GM21447 (cell line): ENCODE measurements around the gene SAE1.
"Not testable (repeated sequence)": the region's sequence is repeated elsewhere in the genome, so short reads cannot be mapped to it uniquely, and the experiment has no call there.

ENCODE experiments used
- ATAC-seq: cut with Tn5 transposase; IDR thresholded peaks from one replicate; pipeline ENCODE4 v1.9.1; 2021; ENCODE audit not compliant: unreplicated experiment

Gene SAE1

DNA sequence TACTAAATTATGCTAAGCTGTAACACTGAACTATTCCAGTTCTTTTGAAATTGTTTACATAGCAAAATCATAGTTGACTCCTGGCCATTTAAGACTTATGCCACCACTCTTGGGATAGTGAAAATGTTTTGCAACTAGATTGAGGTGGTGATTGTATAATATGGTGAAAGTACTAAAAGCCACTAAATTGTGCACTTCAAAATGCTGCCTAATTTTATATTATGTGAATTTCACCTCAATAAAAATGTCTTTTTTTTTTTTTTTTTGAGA, 5.0 kb upstream of the SAE1 start:
- ATAC-seq = no peak

DNA sequence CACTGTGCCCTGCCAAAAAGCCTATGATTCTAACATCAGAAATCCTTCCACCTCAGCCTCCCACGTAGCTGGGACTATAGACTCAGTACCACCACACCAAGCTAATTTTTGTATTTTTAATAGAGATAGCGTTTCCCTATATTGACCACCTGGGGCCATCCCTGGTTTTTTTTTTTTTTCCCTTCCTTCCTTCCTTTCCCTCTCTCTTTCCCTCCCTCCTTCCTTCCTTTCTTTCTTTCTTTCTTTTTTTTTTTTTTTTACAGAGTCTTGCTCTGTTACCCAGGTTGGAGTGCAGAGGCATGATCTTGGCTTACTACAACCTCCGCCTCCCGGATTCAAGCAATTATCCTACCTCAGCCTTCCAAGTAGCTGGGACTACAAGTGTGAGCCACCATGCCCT, 1.1 kb upstream of the SAE1 start:
- no peak for ATAC-seq

DNA sequence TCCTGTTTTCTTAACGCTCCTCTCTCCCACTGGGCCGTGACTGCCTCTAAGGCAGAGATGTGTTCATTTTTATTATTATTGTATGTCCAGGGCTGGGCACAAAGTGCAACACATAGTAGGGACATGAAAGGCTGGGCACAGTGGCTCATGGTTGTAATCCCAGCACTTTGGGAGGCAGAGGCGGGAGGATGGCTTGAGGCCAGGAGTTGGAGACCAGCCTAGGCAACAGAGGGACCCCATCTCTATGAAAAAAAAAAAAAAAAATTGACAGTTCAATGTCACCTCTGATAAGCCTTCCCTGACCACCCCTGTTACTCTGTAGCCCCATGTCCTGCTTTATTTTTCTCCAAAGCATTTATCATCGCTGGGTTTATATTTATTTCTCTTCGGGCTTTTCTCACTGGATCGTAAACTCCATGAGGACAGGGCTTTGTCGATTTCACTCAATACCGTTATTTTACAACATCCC, 481 bp upstream of the SAE1 start:
- ATAC-seq = no peak

- ATAC-seq = no peak
Measured at GRCh38 chr19:47132194-47132852, 1.7 kb downstream of the SAE1 start.

- ATAC-seq = no peak
Measured at GRCh38 chr19:47133021-47133471, 2.4 kb downstream of the SAE1 start.

DNA sequence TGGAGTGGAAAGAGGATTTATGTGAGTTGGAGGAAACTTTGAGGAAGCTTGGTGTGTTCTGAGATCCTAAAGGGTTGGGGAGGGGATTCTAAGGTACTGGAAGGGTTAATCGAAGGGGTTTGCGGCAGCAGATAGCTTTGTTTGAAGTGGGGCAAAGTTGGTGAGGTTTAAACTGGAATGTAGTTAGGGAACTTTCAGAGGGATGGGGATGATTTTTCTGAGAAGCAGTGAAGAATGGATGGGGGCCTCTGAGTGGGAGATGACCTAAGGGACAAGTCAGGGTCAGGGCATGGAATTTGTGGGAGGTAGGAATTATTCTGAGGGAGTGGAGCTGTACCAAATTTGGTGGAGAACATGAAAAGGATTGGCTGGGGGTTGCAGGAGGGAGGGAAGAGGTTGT, 3.9 kb downstream of the SAE1 start:
- no peak for ATAC-seq

GRCh38 chr19:47135156-47135555, 4.5 kb downstream of the SAE1 start:
- no peak for ATAC-seq

- ATAC-seq = not testable (repeated sequence)
Measured at GRCh38 chr19:47141252-47141651, 10.6 kb downstream of the SAE1 start.

DNA sequence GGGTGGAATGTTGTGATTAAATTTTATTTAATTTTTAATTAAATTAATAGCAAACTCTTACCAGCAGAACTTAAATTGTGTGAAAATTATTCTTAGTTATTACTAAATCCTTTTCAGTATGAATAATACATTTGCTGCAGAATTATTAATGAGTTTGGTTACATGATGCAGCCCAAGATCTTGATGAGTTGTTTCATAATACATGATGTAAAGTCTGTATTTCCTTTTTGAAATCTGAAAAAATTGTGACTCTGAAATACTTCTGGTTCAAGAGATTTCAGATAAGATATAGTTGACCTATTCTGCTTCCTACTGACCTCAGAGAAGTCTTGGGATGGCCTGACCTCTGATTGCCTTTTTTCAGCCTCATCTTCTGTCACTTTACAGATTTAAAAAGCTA, 11.1 kb downstream of the SAE1 start:
- no peak for ATAC-seq

DNA sequence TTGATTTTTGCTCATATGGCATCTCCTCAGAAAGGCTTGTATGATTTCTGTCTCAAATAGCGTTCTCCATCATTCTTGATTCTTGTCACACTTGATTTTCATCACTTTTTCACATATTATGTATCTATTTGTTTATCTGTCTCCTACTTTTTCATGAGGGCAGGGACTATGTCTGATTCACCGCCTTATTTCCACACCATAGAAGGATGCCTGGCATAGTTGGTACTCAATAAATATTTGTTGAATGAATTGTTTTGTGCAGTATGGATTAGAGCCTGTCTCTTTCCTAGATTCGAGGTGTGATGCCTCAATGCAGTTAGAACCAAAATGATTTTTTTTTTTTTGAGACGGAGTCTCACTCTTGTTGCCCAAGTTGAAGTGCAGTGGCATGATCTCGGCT, 12.1 kb downstream of the SAE1 start:
- ATAC-seq = no peak

GRCh38 chr19:47143322-47144073, 12.9 kb downstream of the SAE1 start:
- no peak for ATAC-seq

GRCh38 chr19:47144630-47145029, 14.0 kb downstream of the SAE1 start:
- no peak for ATAC-seq

DNA sequence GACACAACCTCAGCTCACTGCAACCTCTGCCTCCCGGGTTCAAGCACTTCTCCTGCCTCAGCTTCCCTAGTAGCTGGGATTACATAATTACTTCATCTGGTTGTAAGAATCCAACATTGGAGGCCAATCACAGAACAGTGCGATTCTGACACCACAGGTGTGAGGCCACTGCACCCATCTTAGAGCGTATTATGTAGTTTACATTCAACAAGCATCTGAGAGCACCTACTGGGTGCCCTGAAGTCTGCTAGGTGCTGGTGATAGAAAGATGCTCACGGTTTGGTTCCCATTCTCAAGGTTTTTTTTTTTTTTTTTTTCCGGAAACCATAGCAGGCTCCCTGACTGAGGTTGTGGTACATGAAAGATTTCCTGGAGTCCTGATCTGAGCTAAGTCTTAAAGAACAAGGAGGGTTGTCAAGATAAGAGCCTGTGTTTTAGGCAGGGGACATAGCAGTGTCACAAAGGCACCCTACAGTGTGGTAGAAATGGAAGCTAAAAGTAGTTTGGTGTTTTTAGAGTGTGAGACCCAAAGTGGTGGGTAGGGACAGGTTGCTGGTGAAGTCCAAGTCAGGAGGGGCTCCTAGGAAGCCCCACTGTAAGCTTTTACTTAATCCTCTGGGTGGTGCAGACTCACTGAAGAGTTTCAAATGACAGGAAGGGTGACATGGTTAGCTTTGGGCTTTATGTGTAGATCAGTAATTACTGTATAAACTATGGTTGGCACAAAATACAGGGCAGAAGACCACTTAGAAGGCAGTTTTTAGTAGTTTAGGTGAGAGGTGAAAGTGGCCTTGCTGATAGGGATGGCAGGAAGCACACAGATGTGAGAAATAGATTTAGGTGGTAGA, 15.2 kb downstream of the SAE1 start:
- no peak for ATAC-seq

DNA sequence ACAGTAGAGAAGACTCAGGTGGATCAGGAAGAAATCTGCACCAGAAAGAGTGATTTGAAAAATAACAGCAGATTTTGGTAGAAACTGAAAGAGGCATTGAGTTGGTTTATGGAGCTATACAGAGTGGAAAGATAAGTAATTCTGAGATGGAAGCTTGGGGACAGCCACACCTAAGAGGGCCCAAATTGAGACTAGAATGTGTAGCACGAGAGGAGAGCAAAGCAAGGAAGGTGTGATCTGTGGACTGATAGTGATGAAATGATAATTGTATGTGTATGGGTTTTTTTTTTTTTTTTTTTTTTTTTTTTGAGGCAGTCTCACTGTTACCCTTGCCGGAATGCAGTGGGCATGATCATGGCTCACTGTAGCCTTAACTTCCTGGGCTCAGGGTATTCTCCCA, 16.3 kb downstream of the SAE1 start:
- ATAC-seq = no peak

GRCh38 chr19:47151627-47152026, 21.0 kb downstream of the SAE1 start:
- no peak for ATAC-seq

- no peak for ATAC-seq
Measured at GRCh38 chr19:47152205-47152604, 21.6 kb downstream of the SAE1 start.

- no peak for ATAC-seq
Measured at GRCh38 chr19:47152632-47153031, 22.0 kb downstream of the SAE1 start.

- no peak for ATAC-seq
Measured at GRCh38 chr19:47153266-47153665, 22.6 kb downstream of the SAE1 start.

DNA sequence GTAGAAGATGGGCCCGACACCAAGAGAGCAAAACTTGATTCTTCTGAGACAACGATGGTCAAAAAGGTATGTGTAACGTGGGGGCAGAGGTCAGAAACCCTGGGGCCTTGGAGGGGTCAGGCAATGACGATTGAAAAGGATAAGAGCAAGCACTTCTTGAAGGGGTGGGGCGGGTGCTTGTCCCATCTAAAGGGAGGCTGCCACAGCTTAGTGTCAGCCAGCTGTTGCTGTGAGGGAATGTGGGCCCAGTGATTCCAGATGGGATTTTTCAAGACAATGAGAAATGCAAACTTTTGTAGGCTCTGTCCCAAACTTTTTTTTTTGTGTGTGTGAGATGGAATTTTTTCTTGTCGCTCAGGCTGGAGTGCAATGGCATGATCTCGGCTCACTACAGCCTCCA, 24.5 kb downstream of the SAE1 start:
- no peak for ATAC-seq

- no peak for ATAC-seq
Measured at GRCh38 chr19:47156861-47157430, 26.3 kb downstream of the SAE1 start.
